NB4 (cell line): ENCODE results near the gene KNTC1.

Experiments
- MAX ChIP-seq: IDR thresholded peaks from 2 replicates; pipeline ENCODE4 v1.6.1; 2011; ENCODE audit warnings: low read depth, low read length
- POLR2A ChIP-seq: IDR thresholded peaks from 2 replicates; pipeline ENCODE4 v1.6.1; 2011; ENCODE audit warnings: mild to moderate bottlenecking; ENCODE audit not compliant: insufficient read length; ENCODE audit errors: extremely low read depth
- TF ChIP-seq, protein P1 (sequence below): IDR thresholded peaks from one replicate; pipeline ENCODE4 v1.5.1; 2012; ENCODE audit warnings: low read depth, low read length

DNA sequence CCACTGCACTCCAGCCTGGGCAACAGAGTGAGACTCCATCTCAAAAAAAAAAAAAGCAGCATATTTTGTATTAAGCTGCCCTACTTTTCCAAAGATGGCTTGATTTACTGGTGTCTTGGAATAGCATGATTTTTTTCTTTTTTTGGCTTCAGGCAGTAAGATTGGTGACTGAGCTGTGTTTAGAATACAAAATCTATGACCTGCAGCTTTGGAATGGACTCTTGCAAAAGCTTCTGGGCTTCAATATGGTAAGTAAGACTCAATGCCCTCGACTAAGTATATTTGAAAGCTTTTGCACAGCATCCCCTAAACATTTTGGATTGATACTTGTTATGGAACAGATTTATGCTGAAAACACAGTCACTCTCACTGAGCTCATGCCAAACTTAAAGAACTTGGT is 87.8 kb downstream of the KNTC1 start:
- TF ChIP-seq, protein P1, sequence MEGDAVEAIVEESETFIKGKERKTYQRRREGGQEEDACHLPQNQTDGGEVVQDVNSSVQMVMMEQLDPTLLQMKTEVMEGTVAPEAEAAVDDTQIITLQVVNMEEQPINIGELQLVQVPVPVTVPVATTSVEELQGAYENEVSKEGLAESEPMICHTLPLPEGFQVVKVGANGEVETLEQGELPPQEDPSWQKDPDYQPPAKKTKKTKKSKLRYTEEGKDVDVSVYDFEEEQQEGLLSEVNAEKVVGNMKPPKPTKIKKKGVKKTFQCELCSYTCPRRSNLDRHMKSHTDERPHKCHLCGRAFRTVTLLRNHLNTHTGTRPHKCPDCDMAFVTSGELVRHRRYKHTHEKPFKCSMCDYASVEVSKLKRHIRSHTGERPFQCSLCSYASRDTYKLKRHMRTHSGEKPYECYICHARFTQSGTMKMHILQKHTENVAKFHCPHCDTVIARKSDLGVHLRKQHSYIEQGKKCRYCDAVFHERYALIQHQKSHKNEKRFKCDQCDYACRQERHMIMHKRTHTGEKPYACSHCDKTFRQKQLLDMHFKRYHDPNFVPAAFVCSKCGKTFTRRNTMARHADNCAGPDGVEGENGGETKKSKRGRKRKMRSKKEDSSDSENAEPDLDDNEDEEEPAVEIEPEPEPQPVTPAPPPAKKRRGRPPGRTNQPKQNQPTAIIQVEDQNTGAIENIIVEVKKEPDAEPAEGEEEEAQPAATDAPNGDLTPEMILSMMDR, result no peak
- TF ChIP-seq POLR2A, result no peak
- no peak for TF ChIP-seq MAX
